HG03460 (cell line): Measurements from ENCODE around the gene CADPS2.
"Not testable (repeated sequence)": the region's sequence is repeated elsewhere in the genome, so short reads cannot be mapped to it uniquely, and the experiment has no call there.

Experiments used
- ATAC-seq: cut with Tn5 transposase; IDR thresholded peaks from one replicate; pipeline ENCODE4 v1.9.1; 2021; ENCODE audit not compliant: unreplicated experiment

CADPS2 gene

DNA sequence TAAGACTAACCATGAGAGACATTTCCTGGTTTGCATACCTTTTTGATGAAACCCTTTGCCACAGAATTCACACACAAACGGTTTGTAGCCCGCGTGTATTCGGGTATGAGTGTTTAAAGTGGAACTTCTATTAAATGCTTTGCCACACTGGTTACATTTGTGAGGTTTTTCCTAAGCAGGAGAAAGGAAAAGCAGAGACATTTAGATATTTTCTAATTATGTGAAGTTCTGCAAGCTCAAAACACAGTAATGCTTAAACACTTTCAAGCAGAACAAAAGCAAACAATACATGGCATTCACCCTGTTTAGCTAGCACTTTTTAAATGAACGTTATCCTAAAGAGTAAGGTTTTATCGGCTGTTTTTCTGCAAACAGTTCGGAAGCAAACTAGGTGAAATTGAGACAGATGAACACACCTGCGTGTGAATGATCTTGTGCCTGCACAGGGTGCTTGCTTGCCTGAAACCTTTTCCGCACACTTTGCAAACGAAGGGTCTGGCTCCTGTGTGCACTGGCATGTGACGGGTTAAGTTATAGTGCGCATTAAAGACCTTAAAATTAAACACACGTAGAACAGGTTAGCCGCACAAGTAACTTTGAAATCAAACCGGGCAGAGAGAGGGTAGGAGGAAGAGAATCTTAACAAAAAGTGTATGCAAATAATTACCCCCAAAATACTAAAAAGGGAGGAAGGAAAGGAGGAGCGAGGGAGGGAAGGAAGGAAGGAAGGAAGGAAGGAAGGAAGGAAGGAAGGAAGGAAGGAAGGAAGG is 583.3 kb downstream of the CADPS2 start:
- ATAC-seq = no peak

DNA sequence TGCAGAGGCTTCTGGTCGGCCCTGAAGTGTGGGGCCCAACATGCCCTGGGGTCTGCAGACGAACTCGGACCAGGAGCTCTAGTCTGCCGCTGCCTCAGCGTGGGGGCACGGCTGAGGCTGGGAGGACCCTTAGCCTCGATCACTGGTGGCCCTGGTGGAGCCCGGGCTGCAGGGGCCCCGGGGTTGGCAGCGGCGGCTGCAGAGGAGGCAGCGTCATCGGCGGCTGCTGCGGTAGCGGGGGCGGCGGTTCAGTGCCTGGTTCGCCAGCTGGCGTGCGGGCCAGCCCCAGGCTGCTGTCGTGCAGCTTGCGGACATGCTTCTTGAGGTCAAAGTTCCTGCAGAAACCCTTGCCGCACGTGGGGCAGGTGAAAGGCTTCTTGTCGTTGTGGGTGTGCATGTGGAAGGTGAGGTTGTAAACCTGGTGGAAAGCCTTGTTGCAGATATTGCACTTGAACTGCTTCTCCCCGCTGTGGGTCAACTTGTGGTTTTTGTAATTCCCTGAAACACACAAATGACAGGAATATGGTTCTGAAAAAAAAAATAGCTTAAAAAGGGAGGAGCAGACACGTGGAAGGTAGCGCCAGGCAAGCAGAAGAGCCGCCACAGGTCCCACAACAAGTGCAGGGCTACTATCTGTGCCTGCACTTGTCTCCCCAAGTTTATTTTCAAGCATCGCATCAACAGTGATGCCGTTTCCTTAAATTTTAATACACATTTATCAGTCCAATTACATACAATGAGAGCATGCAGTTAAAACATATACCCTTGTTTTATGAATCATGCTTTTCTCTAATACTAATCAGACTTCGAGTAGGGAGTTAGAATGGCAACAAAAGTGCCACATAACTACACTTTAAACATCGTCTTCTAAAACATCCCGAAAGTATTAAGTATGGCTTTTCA is 584.2 kb downstream of the CADPS2 start:
- ATAC-seq = no peak

GRCh38 chr7:122300956-122301833 is 585.1 kb downstream of the CADPS2 start:
- ATAC-seq = no peak

- ATAC-seq = no peak
Observed at GRCh38 chr7:122300211-122300932, 585.9 kb downstream of the CADPS2 start.

DNA sequence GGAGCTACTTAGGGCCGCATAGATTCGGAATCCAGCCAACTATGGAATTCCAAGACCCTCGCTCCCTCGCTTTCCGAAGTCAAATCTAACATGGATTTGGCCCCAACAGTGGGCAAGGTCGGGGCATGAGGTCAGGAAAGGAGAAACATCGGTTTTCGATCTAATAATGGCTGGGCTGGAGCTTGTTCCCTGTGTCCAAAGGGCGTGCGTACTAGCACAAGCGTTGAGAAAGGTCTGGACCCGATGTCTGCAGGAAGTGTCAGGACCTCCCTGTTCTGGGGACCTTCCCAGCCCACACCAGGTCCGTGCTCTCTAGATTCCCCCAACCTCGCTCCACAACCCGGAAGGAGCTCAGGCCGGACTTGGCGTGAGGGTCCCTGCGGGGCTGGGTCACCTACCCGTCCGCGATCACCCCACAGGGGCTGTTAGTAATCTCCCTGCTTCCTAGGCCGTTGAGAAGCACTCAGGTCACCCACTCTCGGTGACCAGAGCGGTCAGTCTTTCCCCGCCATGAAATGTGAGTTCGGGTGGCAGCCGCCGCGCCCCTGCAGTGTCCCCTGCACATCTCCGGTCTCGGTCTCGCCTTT is 586.5 kb downstream of the CADPS2 start:
- no peak for ATAC-seq

- no peak for ATAC-seq
Observed at GRCh38 chr7:122298618-122299017, 587.6 kb downstream of the CADPS2 start.

DNA sequence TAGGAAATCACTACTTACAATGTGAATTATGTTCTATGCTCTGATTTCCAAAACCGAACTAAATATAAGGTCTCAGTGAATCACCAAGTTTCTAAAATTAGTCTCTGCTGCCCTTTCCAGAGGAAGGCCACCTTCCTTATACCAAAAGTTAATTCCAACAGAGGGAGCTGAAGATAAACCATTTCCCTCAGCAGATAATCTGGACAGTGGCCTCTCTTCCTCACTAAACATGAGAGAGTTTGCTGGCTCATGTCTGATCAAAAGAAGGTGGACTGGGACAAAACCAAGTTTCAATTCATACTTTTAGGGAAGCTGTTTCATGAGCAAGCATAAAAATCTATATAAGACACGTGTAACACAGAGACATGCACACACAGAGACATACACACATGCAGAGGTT is 588.1 kb downstream of the CADPS2 start:
- ATAC-seq = no peak

DNA sequence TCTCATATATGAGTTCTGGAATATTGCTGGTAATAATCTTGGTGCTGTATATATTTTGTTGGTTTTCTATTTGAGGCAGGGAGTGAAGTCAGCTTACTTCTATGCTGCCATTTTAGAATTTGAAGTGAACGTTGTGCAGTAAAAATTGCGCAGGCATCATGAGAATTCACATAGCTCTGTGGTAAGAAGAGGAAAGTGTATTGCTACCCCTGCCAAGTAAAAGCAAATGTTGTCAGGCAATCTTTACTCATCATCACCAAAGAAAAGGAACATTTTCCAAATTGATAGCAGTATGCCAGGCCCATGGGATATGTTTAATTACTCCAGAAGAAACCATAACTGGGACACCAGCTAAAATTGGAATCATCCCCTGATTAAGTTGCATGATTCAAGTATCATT is 595.1 kb downstream of the CADPS2 start:
- no peak for ATAC-seq

GRCh38 chr7:122290476-122290875 is 595.8 kb downstream of the CADPS2 start:
- ATAC-seq = no peak

DNA sequence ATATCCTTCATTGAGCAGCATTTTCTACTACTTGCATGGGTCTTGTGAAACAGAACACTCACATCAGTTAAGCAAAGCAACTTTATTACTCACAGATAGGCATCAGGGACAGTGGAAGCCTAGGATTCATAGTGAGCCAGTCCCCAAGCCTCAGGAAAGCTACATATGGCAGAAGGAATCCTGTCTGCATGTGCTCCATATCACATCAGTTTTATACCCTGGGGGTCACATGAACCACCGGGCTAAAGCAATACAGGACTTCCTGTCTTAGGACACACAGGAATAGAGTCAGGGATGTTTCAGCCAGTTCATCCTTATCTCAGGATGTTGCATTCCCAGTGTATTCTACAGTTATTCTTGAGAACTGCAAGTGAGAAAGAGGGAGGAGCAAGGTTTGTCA is 596.8 kb downstream of the CADPS2 start:
- no peak for ATAC-seq

GRCh38 chr7:122284608-122285007 is 601.7 kb downstream of the CADPS2 start:
- not testable (repeated sequence) for ATAC-seq

- ATAC-seq = no peak
Observed at GRCh38 chr7:122273117-122273516, 613.1 kb downstream of the CADPS2 start.

GRCh38 chr7:122269241-122269640 is 617.0 kb downstream of the CADPS2 start:
- no peak for ATAC-seq
